PC-9 (cell line): Measurements from ENCODE around the gene CLEC16A.

Experiments
- EZH2 ChIP-seq: fragments of 200-600 bp; sonication (generic); IDR thresholded peaks from 2 replicates; pipeline ENCODE4 v1.8.0; 2017; ENCODE audit warnings: antibody characterized with exemption, low read depth
- TF ChIP-seq, protein P1 (sequence below): fragments of 200-600 bp; sonication (generic); conservative IDR thresholded peaks from 2 replicates; pipeline ENCODE4 v1.6.1; 2017; ENCODE audit warnings: mixed run types, antibody characterized with exemption, mild to moderate bottlenecking, moderate library complexity

DNA sequence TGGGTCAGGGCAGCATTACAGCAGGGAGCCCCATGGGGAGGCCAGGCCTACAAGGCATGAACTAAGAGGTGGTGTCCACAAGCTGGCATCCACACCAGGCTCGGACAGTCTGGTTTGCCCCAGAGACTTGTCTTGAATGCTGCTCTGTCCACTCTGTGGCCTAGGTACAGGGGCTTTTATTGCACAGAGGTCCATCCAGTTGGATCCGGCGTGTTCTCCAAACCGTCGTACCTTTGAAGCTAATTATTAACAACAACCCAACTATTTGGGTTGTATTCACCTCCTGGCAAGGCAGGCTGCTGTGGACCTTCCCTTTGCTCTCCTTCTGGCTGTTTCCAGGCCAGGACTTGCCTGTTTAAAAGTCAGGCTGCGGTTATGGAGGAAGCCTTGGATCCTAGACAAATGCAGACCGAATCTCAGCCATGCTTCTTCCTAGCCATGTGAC is 123.4 kb downstream of the CLEC16A start:
- TF ChIP-seq, protein P1, sequence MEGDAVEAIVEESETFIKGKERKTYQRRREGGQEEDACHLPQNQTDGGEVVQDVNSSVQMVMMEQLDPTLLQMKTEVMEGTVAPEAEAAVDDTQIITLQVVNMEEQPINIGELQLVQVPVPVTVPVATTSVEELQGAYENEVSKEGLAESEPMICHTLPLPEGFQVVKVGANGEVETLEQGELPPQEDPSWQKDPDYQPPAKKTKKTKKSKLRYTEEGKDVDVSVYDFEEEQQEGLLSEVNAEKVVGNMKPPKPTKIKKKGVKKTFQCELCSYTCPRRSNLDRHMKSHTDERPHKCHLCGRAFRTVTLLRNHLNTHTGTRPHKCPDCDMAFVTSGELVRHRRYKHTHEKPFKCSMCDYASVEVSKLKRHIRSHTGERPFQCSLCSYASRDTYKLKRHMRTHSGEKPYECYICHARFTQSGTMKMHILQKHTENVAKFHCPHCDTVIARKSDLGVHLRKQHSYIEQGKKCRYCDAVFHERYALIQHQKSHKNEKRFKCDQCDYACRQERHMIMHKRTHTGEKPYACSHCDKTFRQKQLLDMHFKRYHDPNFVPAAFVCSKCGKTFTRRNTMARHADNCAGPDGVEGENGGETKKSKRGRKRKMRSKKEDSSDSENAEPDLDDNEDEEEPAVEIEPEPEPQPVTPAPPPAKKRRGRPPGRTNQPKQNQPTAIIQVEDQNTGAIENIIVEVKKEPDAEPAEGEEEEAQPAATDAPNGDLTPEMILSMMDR = no peak
- no peak for TF ChIP-seq EZH2
